NCI-H1694 treated with DMSO at 0.1 percent for 48 hours (cell line): ENCODE data around the gene TBC1D10A.
"Not testable (repeated sequence)": the region's sequence is repeated elsewhere in the genome, so short reads cannot be mapped to it uniquely, and the experiment has no call there.

ENCODE experiments used
- DNase-seq: peaks from one replicate; lab custom pipeline; 2025; lab: John Stamatoyannopoulos, UW

Gene TBC1D10A

DNA sequence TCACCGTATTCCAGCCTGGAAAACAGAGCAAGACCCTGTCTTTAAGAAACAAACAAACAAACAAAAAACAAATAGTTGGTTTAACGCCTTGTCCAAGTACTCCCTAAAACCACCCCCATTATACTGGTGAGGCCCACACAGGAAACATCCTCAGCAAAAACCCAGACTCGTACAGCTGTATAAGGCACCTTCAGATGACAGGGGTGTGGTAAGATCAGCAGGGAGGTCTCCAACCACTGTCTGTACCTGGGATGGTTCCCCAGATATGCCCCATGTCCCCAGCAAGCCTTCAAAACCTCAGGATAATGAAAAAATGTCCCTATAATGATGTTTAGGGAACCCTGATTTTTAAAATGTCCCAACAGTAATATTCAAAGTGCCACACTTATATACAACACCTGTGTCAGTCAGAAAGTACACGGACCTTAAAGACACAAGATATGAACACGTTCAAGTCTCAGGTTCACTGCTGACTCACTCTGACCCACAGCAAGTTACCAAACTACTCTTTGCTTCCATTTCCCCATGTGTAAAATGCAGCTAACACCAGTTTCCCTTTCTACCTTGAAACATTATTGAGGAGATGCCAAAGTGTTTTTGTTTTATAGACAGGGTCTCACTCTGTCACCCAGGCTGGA, 20.6 kb upstream of the TBC1D10A start:
- no peak for DNase-seq

DNA sequence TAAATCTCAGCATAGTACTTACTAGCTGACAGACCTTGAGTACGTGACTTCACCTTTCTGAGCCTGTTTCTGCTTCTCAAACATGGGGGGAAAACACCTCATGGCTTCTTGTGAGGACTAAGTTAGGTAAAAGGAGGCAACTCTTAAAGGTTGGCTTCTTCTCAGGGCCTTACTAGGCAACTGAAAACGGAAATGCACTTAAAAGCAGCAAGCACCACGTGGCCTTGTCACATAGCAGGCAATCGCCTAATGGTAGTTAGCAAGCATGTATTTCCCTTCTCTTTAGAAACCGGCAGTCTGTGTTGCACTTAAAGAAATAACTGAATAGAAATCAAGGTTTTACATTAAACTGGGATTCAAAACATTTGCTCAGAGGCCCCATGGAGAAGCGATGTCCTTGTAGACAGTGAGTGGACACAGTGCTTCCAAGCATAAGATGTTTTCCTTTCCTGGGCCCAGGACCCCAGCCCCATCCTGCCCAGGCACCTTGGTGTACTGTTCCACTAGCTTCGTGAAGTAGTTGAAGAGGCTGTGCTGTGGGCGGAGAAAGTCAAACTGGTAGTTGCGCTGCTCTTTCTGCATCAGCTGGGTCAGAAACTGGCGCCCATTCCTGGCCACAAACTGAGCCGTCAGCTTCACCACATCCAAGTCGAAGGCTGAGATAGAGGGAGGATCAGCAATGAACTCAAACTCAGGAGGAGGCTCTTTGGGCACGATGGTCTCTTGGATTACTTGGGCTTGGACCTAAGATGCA, 17.9 kb upstream of the TBC1D10A start:
- DNase-seq = no peak

DNA sequence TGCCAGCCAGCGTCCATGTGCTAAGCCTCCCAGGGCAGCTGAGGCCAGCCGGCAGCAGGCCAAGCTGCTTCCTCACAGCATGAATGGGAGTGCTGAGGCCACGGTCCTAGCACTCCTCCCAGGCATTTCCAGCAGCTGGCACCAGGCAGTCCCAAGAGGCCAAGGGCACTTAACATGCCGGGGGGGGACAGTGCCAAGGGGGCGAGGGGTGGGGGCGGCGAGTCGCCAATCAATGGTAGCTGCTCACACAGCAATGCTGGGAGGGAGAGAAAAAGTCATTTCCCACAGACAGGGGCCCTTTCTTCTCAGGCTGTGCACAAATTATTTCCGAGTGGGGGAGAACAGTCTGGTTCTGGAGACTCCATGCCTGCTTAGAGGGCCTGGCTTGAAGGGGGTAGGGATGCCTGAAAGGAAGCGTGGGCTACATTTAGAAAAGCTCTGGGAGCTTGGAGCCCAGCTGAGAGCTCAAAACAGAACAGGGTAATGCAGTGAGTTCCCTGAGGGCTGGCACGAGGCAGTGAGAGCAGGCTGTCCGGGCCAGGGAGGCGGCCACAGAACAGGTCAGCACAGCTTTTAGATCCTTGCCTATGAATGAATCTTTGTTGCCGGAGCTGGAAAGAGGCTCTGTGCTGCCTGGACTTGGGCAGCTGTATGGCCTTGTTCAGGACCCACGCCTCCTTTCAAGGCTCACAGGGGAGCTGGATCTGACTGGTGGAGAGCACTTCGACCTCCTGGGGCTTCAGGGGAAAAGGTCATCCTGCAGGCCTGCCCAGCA, 14.4 kb upstream of the TBC1D10A start:
- no peak for DNase-seq

DNA sequence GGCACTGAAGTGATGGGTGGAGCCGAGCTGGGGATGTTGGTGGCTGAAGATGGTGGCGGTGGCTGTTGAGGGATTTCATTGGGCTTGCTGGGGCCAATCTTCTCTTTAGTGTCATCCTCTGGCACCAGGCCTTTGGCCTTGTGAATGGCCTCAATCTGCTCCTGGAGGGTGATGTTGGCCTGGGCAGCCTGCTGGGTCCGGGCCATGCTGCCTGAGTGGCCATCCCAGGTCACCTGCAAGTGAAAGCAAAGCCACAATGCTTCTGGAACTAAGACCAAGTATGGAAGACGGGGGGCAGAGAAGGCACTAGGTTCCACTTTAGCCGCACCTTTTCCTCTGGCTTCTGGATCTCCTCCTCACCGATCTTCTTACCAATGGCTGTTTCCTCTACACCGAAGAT, 12.1 kb upstream of the TBC1D10A start:
- DNase-seq = no peak

DNA sequence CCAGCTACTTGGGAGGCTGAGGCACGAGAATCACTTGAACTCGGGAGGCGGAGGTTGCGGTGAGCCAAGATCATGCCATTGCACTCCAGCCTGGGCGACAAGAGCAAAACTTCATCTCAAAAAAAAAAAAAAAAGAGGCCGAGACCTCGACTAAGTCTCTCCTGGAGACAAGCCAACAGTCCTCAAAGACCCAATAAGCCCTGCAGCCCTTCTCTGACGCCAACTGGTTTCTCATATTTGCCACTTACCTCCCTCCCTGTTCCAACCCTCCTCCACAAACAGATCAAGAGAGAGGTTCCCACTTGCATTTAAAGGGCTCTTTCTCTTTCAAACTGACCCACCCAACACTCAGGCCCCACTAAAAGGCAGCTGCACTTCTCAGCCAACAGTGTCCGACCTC, 11.6 kb upstream of the TBC1D10A start:
- DNase-seq = not testable (repeated sequence)

DNA sequence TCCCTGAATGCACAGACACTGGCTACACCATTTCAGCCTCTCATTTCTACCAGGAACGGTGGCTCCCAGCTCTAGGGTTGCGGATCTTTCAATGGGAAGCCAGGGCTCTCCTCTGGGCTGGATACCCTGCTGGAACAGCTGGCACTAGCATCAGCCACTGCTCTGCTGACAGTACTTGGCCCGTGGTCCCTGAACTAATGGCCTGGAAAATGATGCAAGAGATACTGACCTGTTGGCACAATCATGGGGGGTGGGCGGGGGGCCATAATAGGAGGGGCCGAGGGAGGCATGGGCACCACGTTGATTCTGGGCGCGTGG, 10.7 kb upstream of the TBC1D10A start:
- DNase-seq = no peak

DNA sequence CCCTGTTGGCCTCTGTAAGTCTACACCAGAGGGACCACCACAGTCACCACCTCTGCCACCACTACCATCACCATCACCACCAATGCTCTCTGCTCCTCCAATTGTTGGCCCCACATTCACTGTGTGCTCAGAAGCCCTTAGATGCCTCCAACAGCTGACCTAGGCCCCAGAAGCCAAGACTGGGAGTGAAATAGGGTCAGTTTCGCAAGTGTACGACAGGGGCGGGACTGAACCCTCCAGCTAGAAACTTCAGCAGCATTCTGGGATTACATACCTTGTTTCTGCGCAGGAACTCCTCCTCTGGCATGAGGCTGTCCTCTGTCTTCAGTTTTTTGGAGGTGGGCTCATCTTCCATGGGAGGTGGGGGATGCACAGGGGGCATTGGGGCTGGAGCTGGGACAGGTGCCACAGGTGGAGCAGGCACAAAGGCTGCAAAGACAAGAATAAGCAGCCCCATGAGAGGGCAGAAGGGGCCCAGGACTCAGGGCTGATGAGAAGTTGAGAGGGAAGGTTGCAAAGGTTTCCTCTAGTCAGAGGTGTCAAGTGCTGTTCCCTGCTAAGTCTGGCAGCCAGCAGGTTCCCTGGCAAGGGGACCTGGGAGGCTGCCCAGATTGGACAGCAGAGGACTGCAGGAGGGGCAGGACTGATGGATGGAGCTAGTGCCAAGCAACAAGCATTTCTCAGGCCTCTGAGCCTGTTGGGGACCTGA, 10.2 kb upstream of the TBC1D10A start:
- no peak for DNase-seq

DNA sequence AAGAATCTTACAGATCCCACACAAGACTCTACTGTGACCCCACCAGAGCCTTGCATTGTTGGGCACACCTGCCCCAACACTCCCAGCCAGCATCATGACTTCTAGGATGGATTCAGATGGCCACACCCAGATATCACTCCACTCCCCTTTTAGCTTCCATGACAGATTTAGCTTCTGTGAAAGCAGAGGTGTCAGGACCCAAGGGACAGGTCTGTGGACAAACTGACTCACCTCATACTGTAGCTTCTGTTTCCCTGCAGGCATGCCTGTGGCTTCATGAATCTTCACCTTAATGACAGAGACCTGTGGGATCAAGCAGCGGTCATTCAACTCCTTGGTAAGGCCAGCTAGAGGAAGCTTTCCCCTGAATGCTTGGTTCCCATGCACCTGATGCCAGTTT, 8.5 kb upstream of the TBC1D10A start:
- DNase-seq = no peak

DNA sequence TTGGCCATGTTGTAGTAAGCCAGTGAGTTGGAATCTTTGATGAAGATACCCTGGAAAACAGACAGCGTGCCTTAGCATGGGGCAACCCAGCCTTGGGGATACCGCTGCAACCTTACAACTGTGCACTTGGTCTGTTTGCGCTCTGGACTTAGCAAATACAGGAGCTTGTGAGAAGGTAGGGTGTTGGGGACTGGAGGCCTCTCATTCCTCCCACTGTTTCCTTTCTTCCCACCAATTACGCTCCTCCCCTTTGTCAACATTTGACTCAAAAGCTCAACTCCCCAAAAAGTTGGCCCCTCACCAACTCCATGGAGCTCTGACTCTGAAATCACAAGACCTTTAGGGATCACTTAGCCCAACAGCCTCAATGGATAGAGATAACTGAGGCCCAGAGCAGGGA, 7.9 kb upstream of the TBC1D10A start:
- DNase-seq = no peak

DNA sequence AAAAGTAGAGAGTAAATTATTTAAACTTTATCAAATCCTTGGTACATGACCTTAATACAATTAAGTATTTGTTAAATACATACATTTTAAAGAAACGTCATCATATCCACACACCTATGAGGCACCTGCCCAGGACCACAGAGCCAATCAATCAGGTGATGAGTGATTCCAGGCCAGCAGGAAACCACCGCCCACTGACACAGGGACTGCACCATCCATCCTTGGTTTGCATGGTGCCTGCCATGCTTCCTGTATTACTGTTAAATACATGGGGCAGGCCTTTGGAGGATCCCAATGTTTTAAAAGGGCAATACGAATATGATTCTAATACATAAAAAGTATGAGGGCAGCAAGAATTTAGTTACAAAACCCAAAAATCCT, 7.0 kb upstream of the TBC1D10A start:
- DNase-seq = no peak

DNA sequence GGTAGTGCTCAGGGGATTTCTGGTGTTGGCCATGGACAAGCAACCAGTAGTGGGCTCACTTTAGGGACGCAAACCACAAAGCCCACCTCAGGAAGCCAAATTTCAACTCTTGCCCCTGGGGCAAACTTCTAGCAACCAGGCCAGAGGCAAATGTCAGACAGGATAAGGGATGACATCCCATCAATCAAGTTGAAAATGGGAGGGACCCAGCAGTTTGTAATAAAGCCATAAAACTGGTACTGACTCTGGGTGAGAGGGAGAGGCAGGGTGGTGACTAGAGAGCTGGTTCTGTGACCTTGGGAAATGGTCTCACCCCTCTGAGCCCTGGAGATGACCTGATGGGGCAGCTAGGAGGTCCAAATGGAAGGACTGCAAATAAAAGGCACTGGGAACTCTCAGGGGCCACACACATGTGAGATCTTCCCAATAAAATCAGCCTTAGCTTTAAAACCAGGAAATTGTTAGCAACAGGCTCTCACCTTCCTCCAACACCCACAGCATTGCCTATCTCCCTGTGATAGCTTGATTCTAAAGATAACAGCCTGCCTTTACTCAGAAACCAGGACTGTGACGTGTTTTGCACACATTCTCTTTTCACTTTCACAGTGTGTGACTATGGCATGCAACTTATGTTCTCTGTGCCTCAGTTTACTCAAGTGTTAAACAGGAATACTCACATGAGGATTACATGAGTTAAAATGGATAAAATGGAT, 6.4 kb upstream of the TBC1D10A start:
- DNase-seq = no peak

DNA sequence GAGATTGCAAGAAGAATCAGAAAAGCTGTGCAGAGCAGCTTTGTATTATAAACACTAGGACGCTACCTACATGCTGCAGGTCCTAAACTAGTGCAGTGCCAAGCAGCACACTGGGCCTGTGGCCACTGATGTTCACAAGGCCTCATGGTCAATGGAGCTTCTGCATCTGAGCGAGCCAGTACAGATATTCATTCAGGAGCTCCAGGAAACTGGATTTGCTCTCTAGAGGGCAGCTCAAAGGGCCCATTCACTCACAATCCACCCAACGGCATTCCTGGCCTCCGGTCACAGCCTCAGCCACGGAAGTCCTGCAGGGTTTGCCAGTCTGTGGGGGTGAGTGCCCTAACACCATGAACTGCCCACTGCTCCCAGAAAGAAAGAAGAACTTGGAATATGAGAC, 5.8 kb upstream of the TBC1D10A start:
- no peak for DNase-seq

DNA sequence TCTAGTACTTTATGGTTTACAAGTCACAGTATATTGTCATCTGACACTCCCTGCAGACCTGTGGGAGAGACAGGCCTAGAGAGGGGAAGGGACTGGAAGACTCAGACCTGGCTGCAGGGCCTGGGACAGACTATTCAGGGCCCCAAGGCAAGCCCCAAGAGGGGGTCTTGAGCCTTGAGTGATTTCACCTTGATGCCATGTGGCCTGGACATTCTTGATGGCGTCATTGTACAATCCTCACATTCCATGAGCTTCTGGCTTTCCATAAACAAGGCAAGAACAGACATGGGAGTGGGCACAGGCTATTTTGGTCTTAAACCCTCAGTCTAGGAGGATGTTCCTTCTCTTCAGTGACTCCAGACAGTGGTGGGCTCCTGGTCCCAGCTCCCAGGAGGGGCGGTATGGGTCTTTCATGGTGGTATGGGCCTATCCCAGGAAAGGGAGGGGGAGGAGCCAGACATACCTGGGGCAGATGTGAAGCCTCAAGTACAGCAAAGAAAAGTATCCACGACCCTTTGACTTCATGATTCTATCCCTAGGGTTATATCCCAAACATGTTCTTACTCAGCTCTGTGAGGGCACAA, 1.8 kb upstream of the TBC1D10A start:
- no peak for DNase-seq

DNA sequence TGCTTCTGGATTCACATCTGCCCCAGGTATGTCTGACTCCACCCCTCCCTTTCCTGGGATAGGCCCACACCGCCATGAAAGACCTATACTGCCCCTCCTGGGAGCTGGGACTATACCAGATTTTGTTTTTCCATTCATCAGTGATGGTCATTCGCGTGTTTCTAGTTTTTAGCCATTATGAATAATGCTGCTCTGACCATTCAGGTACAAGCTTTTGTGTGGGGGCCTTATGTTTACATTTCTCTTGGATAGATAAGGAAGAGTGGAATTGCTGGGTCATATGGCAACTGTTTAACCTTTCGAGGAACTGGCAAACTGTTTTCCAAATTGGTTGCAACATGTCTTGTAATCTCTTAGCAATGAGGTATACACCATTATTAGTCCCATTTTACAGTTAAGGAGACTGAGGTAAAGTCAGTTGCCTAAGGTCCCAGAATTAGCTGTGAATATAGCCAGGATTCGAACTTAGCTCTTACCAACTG, 1.2 kb upstream of the TBC1D10A start:
- no peak for DNase-seq

DNA sequence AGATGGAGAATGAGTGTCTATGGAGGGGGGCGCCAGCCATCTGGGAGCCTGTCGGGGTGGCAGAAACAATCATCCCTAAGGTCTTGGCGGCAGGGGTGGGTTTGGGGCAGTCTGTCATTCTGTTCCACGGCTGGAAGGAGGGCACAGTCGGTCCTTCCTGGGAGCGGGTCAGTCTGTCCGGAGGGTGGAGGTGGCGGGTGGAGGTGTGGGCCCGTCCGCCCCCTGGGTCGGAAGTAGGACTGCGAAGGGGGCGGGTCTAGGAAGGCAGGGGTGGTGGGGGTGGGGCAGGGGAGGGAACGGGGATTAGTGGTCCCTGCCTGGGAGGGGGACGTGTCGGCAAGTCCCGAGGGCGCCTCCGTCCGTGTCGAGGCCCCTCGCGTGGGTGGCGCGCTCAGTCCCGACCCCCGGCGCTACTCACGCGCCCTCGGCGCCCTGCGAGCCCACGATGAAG, 461 bp downstream of the TBC1D10A start:
- DNase-seq = no peak

DNA sequence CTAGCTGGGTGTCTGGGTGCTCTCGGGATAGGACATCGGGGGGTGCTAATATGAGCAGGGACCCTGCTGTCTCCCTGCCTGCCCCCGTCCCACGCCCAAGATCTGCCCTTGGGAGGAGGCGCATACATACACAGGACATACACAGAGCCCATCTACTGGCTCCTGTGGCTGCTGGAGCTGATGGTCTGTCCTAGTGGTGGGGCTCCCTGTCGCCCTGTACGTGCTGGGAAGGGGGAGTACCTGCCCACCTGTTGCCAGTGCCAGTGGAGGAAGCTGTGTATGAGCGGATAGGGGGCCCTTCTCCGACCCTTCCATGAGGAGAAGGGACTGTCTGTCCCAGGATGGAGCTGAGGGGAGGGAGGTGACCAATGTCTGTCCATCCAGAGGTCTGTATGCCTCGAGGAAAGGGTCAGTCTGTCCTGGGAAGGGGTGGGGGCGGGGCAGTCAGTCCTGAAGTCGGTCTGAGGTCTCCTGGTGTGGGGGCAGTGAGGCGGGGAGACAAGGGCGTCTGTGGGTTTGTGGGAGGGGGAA, 952 bp downstream of the TBC1D10A start:
- no peak for DNase-seq

DNA sequence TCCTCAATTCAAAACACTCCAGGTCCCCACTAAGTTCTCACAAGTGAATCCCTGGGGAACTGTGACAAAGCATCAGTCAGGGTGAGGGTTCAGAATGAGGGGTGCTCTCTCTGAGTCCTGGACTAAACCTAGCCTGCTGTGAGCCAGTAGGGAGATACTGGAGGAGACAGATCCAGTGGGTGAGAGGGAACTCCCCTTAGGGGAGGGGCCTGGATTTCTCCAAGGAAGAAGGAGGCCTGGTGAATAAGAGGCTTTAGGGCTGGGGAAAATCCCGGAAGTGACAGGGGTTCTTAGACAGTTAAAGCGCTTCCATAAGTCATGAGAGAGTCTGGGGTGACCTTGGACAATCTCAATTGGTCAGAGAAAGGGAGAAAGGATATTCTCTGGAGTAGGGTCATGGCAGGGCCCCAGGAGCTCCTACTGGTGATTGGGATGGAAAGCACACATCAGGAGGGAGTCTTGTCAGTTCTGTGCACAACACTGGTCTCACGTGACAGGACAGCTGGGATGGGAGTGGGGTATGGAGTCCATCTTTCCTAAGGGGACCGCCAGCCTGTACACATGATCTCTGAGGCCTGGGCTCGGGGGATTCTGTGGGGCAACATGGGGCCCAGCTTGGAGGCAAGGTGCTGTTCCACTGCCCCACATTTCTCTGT, 1.5 kb downstream of the TBC1D10A start:
- no peak for DNase-seq

DNA sequence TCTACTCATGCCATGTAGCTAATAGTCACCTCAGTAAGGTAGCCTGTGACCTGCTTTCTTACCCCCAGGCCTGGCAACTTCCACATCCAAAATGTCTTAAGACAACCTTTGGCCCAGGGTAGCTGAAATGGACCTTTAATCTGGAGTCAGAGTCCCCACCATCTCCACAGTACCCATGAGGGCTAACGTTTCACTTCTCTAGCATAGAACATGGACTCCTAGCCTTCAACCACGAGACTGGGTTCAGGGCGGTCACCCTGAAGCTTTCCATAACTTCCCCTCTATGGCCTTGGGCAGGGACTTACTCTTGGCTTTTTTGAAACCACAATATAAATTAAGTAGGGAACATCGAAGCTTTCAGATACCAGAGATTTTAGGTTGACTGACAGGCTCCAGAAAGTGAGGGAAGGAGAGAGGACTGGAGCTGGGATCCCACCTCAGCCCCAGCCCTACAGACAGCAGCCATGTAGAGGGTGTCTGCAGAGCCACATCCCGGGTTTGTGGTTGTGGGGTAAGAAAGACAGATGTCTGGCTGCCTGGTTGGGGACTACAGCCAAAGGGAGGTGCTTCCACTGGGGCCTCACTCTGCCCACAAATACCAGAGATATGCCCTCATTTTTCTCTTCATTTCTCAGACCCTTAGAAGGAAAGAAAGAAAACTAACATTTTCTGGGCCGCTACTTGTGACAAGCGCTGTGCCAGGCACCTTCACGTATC, 2.6 kb downstream of the TBC1D10A start:
- no peak for DNase-seq

DNA sequence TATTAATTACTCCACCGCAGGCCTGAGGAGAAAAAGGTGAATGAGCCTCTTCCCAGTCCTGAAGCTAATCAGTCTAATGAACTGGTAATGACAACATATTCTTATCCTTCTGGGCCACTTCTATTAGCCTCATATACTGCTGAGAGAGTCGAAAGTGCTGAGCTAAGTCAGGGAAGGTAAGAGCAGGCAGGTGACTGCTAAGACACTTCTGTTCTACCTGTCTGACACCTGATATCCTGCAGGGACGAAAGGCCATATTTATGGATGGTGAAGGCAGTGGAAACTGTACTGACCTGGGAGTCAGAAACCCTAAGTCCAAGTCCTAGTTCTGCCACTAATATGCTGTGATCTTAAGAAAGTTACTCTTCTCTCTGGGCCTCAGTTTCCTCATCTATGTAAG, 3.5 kb downstream of the TBC1D10A start:
- DNase-seq = no peak

DNA sequence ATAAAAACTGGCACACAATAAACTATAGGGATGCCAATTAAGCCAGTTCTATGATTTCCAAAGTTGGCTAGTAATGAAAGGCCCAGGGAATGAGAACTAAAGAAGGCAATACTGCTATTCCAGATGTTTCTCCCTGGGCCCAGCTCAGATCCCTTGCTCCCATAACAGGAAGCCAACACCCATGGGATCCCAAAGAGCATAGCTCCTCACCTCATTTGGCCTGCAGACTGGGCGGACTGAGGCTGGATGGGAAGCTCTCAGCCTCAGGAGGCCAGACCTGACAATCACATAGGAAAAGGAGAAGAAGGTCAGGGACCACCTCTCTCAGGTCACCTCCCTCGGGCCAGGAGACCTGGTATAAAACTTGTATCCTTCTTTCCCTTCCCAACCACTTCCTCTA, 5.3 kb downstream of the TBC1D10A start:
- DNase-seq = no peak
